Ishikawa (cell line): ENCODE measurements around the gene SASH1.

Experiments
- CEBPB ChIP-seq: IDR thresholded peaks from 2 replicates; pipeline ENCODE4 v1.6.1; 2012
- CREB1 ChIP-seq: IDR thresholded peaks from 2 replicates; pipeline ENCODE4 v1.6.1; 2012; ENCODE audit warnings: low read depth
- EGR1 ChIP-seq: IDR thresholded peaks from 2 replicates; pipeline ENCODE4 v1.6.1; 2012
- EP300 ChIP-seq: IDR thresholded peaks from 2 replicates; pipeline ENCODE4 v1.6.1; 2012; ENCODE audit warnings: borderline replicate concordance
- FOXM1 ChIP-seq: IDR thresholded peaks from 2 replicates; pipeline ENCODE4 v1.6.1; 2012; ENCODE audit warnings: low read depth, borderline replicate concordance
- MAX ChIP-seq: IDR thresholded peaks from 2 replicates; pipeline ENCODE4 v1.6.1; 2012
- NFIC ChIP-seq: IDR thresholded peaks from 2 replicates; pipeline ENCODE4 v1.6.1; 2012
- RAD21 ChIP-seq: IDR thresholded peaks from 2 replicates; pipeline ENCODE4 v1.6.1; 2012; ENCODE audit warnings: low read depth
- REST ChIP-seq: IDR thresholded peaks from 2 replicates; pipeline ENCODE4 v1.6.1; 2012; ENCODE audit warnings: low read depth, mild to moderate bottlenecking
- TAF1 ChIP-seq: IDR thresholded peaks from 2 replicates; pipeline ENCODE4 v1.6.1; 2012; ENCODE audit warnings: low read depth, mild to moderate bottlenecking
- TCF12 ChIP-seq: IDR thresholded peaks from 2 replicates; pipeline ENCODE4 v1.6.1; 2012; ENCODE audit warnings: low read depth
- TEAD4 ChIP-seq: IDR thresholded peaks from 2 replicates; pipeline ENCODE4 v1.6.1; 2012
- USF1 ChIP-seq: IDR thresholded peaks from 2 replicates; pipeline ENCODE4 v1.6.1; 2012
- YY1 ChIP-seq: IDR thresholded peaks from 2 replicates; pipeline ENCODE4 v1.6.1; 2012; ENCODE audit warnings: low read depth
- ZBTB7A ChIP-seq: IDR thresholded peaks from 2 replicates; pipeline ENCODE4 v1.6.1; 2012; ENCODE audit warnings: low read depth

SASH1 gene

GRCh38 chr6:148492654-148493290, 150.1 kb downstream of the SASH1 start:
- TF ChIP-seq NFIC, result no peak

- no peak for TF ChIP-seq CREB1
- no peak for TF ChIP-seq EP300
- no peak for TF ChIP-seq TAF1
- TF ChIP-seq RAD21, result no peak
- TF ChIP-seq YY1, result no peak
- TF ChIP-seq FOXM1, result no peak
- no peak for TF ChIP-seq REST
- TF ChIP-seq MAX, result no peak
- TF ChIP-seq ZBTB7A, result no peak
- TF ChIP-seq NFIC, result no peak
Measured at GRCh38 chr6:148493424-148493823, 150.8 kb downstream of the SASH1 start.

GRCh38 chr6:148494226-148494625, 151.6 kb downstream of the SASH1 start:
- no peak for TF ChIP-seq TAF1
- TF ChIP-seq ZBTB7A, result no peak
- no peak for TF ChIP-seq REST
- TF ChIP-seq TEAD4, result no peak
- no peak for TF ChIP-seq CREB1
- no peak for TF ChIP-seq EGR1
- no peak for TF ChIP-seq TCF12
- TF ChIP-seq NFIC, result no peak

GRCh38 chr6:148495029-148495428, 152.4 kb downstream of the SASH1 start:
- TF ChIP-seq NFIC (no peak), FOXM1 (no peak)

- TF ChIP-seq TCF12 (no peak), TEAD4 (no peak), CEBPB (no peak), YY1 (no peak), CREB1 (no peak), USF1 (no peak), TAF1 (no peak), NFIC (no peak), EGR1 (no peak)
Measured at GRCh38 chr6:148497257-148497656, 154.6 kb downstream of the SASH1 start.

- no peak for TF ChIP-seq FOXM1
- no peak for TF ChIP-seq MAX
- no peak for TF ChIP-seq RAD21
- TF ChIP-seq TEAD4, result no peak
- TF ChIP-seq EP300, result no peak
- TF ChIP-seq ZBTB7A, result no peak
- no peak for TF ChIP-seq NFIC
- no peak for TF ChIP-seq EGR1
- TF ChIP-seq REST, result no peak
- no peak for TF ChIP-seq USF1
- TF ChIP-seq TAF1, result no peak
- TF ChIP-seq CREB1, result no peak
- no peak for TF ChIP-seq CEBPB
- no peak for TF ChIP-seq YY1
- no peak for TF ChIP-seq TCF12
Measured at GRCh38 chr6:148497717-148498116, 155.1 kb downstream of the SASH1 start.
